RWPE2 (cell line): ENCODE measurements around the gene BMP8A.
"Not testable (repeated sequence)": the region's sequence is repeated elsewhere in the genome, so short reads cannot be mapped to it uniquely, and the experiment has no call there.

Source experiments
- ATAC-seq: fragments of 200-7000 bp; cut with Tn5 transposase; 3 replicates; pipeline ENCODE4 v1.9.1; 2021; ENCODE audit warnings: low read depth
- DNase-seq: peaks from one replicate; pipeline ENCODE4 v3.0.0-alpha.2; 2020; ENCODE audit warnings: low spot score
- H3K27ac ChIP-seq: fragments of 450-650 bp; 2 replicates; pipeline ENCODE4 v1.5.1; 2017; ENCODE audit warnings: mild to moderate bottlenecking; ENCODE audit not compliant: poor library complexity, severe bottlenecking
- H3K27me3 ChIP-seq: fragments of 250-450 bp; sonication (Bioruptor Pico); 2 replicates; pipeline ENCODE4 v1.5.1; 2021; ENCODE audit warnings: mild to moderate bottlenecking, moderate library complexity; ENCODE audit not compliant: insufficient read depth, poor library complexity, severe bottlenecking
- H3K36me3 ChIP-seq: fragments of 250-450 bp; sonication (Bioruptor Pico); 2 replicates; pipeline ENCODE4 v1.5.1; 2020; ENCODE audit warnings: low read depth, mild to moderate bottlenecking, moderate library complexity
- H3K4me1 ChIP-seq: fragments of 250-450 bp; sonication (Bioruptor Pico); 2 replicates; pipeline ENCODE4 v1.5.1; 2021; ENCODE audit warnings: mild to moderate bottlenecking, moderate library complexity; ENCODE audit not compliant: insufficient read depth, poor library complexity, severe bottlenecking
- H3K4me3 ChIP-seq: fragments of 250-450 bp; sonication (Bioruptor Pico); 2 replicates; pipeline ENCODE4 v1.5.1; 2021; ENCODE audit warnings: mild to moderate bottlenecking, moderate library complexity; ENCODE audit not compliant: severe bottlenecking
- H3K9me3 ChIP-seq: fragments of 250-450 bp; sonication (Bioruptor Pico); 2 replicates; pipeline ENCODE4 v1.5.1; 2021; ENCODE audit warnings: mild to moderate bottlenecking, moderate library complexity; ENCODE audit not compliant: severe bottlenecking
- TF ChIP-seq, protein P1 (sequence below): fragments of 450-650 bp; IDR thresholded peaks from one replicate; pipeline ENCODE4 v1.5.1; 2017; ENCODE audit warnings: mild to moderate bottlenecking, moderate library complexity; ENCODE audit not compliant: poor library complexity, severe bottlenecking

The BMP8A gene

DNA sequence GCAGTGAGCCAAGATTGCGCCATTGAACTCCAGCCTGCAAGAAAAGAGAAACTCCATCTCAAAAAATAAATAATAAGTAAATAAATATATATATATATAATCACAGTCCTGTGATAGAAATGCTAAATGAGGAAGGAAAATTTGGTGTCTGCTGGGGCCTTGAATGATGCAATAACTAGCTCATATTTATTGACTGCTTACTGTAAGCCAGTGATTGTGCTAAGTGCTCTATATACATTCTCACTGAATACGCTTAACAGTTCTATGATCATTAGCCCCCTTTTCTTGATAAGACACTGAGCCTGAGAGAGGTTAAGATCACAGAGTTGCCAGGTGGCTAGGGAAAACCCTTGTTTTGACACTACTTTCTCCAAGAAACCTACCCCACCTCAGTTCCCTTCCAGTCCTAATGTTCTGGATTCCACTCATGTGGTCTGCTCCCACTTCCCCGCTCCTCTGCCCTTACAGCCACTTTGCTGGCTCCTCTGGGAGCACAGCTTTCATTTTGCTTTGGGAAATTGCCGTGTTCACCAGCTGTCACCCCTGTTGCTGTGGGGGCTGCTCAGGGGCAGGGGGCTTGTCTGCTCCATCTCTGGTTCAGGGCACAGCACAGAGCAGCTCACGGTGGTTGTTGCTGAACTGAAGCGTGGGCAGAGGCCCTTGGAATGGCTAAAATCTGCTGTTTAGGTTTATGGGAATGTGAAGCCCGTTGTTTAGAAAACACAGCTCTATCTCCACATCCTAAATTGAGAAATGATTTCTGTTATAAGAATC is 2.5 kb upstream of the BMP8A start:
- Histone ChIP-seq H3K27me3 (peaks cover 4% of the 10 kb centered on the region), H3K36me3 (peaks cover 29% of the 10 kb centered on the region), H3K4me3 (no peak overlapping the region), H3K9me3 (no peaks in the 10 kb centered on the region), H3K4me1 (no peaks in the 10 kb centered on the region), H3K27ac (no peak overlapping the region)
- TF ChIP-seq, protein P1, sequence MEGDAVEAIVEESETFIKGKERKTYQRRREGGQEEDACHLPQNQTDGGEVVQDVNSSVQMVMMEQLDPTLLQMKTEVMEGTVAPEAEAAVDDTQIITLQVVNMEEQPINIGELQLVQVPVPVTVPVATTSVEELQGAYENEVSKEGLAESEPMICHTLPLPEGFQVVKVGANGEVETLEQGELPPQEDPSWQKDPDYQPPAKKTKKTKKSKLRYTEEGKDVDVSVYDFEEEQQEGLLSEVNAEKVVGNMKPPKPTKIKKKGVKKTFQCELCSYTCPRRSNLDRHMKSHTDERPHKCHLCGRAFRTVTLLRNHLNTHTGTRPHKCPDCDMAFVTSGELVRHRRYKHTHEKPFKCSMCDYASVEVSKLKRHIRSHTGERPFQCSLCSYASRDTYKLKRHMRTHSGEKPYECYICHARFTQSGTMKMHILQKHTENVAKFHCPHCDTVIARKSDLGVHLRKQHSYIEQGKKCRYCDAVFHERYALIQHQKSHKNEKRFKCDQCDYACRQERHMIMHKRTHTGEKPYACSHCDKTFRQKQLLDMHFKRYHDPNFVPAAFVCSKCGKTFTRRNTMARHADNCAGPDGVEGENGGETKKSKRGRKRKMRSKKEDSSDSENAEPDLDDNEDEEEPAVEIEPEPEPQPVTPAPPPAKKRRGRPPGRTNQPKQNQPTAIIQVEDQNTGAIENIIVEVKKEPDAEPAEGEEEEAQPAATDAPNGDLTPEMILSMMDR = no peak
- DNase-seq (no peak), ATAC-seq (0 out of 3 replicates have a peak, but pooled peaks have one; percentile 3)

DNA sequence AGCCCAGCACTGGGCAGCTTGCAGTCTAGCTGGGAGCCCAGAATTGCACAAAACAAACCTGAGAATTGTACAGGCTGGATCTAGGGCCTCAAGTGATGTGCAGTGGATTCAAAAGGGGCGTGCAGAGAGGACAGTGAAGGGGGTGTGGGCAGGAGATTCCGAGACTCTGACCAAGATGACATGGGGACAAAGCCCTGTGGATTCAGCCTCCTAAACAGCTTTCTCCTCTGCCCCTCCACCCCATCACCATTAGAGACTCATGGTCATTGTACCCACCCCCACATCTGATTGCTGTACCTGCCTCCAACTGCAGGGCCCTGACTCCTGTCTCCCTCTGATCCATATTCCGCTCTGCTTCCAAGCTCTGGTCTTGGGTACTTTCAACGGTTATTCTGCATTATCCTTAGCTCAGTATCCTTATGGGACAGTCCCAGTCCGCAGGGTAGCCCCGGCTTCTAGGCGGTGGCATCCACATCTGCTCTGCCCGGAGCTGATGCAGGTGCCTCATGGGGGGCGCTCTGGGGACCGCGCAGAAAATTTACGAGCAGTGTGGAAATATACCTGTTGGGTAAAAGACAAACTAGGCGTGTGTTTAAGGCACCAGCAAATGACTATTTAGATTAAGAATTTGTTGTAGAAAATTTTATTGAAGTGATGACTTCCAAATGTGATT is 1.7 kb upstream of the BMP8A start:
- peaks cover 21% of the 10 kb centered on the region for H3K36me3 ChIP-seq
- peaks cover 4% of the 10 kb centered on the region for H3K27me3 ChIP-seq
- TF ChIP-seq, protein P1 = no peak
- H3K4me1 ChIP-seq = no peaks in the 10 kb centered on the region
- no peaks in the 10 kb centered on the region for H3K9me3 ChIP-seq
- DNase-seq (no peak), ATAC-seq (peak; percentile 32; the same call in 1 of the 3 replicates)
- no peak overlapping the region for H3K27ac ChIP-seq
- no peak overlapping the region for H3K4me3 ChIP-seq

DNA sequence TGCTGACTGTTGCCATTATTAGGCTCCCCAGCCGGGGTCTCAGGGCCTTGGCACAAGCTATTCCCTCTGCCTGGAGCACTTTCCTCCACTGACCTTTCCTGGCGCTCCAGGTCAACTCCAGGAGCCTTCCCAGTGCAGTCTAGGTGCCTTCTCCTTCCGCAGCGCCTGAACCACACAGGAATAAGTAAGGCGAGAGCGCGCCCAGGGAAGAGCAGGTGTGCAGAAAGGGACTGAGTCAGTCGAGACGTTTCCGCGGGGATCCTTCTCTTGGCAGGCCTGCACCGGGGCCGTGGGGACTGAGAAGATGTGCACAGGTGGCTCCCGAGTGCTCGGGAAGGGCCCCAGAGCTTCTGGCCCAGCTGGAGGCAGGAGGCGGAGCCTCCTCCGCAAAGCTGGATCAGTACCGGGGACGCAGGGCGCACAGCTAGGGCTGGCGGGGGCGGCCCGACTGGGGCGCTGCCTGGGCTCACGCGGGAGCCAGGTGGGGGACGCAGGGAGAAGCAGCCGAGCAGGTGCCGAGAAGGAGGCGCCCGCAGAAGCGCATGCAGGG is 765 bp upstream of the BMP8A start:
- TF ChIP-seq, protein P1 = no peak
- no peaks in the 10 kb centered on the region for H3K9me3 ChIP-seq
- peak overlapping the region; percentile 29 for H3K4me3 ChIP-seq
- DNase-seq (no peak), ATAC-seq (peak; percentile 4; the same call in 2 of the 3 replicates)
- peaks cover 4% of the 10 kb centered on the region for H3K27me3 ChIP-seq
- no peak overlapping the region for H3K27ac ChIP-seq
- no peaks in the 10 kb centered on the region for H3K4me1 ChIP-seq
- H3K36me3 ChIP-seq = peaks cover 12% of the 10 kb centered on the region

DNA sequence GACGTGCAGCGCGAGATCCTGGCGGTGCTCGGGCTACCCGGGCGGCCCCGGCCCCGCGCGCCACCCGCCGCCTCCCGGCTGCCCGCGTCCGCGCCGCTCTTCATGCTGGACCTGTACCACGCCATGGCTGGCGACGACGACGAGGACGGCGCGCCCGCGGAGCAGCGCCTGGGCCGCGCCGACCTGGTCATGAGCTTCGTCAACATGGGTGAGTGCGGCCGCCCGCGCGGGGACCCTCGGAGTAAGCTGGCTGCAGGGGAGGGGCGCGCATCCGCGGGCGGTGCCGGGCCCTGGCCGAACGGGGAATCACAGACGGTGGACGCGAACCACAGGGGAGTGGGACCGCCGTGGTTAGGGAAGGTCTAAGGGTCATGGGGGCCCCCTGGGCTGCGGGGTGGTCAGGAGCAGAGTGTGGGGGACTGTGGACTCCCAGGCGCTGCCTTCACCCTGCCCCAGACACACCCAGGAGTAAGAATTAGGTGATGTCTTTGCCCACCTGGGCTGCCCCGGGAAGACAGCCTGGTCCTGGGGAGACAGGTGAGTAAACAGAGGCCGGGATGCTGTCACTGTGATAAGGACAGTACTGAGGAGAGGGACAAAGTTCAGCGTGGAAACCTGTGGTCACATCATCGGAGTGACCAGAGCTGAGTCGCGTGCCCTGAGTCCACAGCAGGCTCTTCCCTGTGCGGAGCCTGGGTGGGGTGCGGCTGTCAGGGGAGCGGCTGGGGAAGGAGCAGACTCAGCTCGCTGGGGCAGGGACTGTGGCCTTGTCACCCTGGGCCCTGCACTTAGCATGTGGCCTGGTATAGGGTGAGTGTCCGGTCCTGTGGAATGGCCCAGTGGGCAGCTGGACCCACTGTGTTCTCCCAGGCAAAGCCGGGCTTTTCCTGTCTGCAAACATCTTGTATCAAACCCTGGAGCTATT is 944 bp downstream of the BMP8A start:
- H3K9me3 ChIP-seq, H3K27ac ChIP-seq, H3K4me1 ChIP-seq, DNase-seq, H3K36me3 ChIP-seq, ATAC-seq, H3K27me3 ChIP-seq: not testable (repeated sequence)
- peak overlapping the region; percentile 29 for H3K4me3 ChIP-seq

DNA sequence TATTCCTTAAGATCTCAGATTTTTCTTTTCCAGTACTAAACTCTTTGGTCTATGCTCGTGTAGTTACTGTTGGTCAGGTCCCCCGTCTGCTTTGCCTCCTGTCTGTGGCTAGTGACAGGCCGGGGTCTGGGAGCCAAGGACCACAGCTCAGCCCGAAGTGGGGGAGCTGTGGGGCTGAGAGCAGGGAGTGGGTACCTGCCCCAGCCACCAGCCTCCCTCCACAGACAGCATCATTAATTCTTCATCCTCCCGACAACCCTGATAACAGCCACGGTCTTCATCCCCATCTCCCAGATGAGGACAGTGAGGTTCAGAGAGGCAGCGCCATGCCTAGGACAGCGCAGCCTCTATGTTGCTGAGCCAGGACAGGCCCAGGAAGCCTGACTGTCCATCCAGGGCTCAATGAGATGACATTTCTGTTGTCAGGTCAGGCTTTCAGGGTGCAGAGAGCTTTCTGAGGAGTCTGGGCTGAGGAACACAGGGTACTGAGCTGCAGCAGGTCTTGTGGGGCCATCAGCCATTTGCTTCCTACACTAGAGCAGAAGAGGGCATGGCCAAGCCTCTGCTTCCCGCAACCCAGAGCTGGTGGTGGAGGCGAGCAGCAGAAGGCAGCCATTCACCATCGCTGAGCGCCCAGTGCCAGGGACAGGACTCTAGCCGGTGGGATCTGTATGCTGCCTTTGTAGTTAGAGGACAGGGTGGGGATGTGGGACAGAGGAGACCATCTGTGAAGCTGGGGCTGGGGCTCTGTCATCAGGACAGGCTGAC is 1.8 kb downstream of the BMP8A start:
- not testable (repeated sequence) for H3K27me3 ChIP-seq, DNase-seq, H3K4me3 ChIP-seq, ATAC-seq, H3K4me1 ChIP-seq, H3K27ac ChIP-seq, H3K9me3 ChIP-seq, H3K36me3 ChIP-seq
